ENCODE data around the gene CALML3.

Gene CALML3

GRCh38 chr10:5523796-5524574 lies 776 bp upstream of the CALML3 start:
- H3K27ac ChIP-seq, result peak overlapping the region; percentile 84
- TF ChIP-seq, protein P1, sequence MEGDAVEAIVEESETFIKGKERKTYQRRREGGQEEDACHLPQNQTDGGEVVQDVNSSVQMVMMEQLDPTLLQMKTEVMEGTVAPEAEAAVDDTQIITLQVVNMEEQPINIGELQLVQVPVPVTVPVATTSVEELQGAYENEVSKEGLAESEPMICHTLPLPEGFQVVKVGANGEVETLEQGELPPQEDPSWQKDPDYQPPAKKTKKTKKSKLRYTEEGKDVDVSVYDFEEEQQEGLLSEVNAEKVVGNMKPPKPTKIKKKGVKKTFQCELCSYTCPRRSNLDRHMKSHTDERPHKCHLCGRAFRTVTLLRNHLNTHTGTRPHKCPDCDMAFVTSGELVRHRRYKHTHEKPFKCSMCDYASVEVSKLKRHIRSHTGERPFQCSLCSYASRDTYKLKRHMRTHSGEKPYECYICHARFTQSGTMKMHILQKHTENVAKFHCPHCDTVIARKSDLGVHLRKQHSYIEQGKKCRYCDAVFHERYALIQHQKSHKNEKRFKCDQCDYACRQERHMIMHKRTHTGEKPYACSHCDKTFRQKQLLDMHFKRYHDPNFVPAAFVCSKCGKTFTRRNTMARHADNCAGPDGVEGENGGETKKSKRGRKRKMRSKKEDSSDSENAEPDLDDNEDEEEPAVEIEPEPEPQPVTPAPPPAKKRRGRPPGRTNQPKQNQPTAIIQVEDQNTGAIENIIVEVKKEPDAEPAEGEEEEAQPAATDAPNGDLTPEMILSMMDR (conservative IDR thresholded peaks at IDR 0.05; ENCODE audit: low read depth), result no peak
- ChIA-PET CTCF (interaction anchor here (2.1 kb wide), 1 partner anchor 99 kb away, joined by 8 read pairs; no protein-coding TSS in a partner anchor), POLR2A (ENCODE audit: low non-redundant PET) (interaction anchor here (2.2 kb wide), 1 partner anchor 23 kb away, joined by 8 read pairs; no protein-coding TSS in a partner anchor)
- no peak for DNase-seq (ENCODE audit: low spot score)

- TF ChIP-seq, protein P1 (conservative IDR thresholded peaks at IDR 0.05; ENCODE audit: low read depth), result no peak
- ChIA-PET CTCF (interaction anchor here (2.1 kb wide), 1 partner anchor 97 kb away, joined by 8 read pairs; no protein-coding TSS in a partner anchor), POLR2A (ENCODE audit: low non-redundant PET) (interaction anchor here (0.6 to 2.2 kb wide), 4 partner anchors 21 to 97 kb away, joined by 4 to 8 read pairs (median 4); no protein-coding TSS in a partner anchor)
- DNase-seq (ENCODE audit: low spot score), result peak; percentile 82
- H3K27ac ChIP-seq, result peak overlapping the region; percentile 84
Observed at GRCh38 chr10:5525561-5526341, 990 bp downstream of the CALML3 start.

DNA sequence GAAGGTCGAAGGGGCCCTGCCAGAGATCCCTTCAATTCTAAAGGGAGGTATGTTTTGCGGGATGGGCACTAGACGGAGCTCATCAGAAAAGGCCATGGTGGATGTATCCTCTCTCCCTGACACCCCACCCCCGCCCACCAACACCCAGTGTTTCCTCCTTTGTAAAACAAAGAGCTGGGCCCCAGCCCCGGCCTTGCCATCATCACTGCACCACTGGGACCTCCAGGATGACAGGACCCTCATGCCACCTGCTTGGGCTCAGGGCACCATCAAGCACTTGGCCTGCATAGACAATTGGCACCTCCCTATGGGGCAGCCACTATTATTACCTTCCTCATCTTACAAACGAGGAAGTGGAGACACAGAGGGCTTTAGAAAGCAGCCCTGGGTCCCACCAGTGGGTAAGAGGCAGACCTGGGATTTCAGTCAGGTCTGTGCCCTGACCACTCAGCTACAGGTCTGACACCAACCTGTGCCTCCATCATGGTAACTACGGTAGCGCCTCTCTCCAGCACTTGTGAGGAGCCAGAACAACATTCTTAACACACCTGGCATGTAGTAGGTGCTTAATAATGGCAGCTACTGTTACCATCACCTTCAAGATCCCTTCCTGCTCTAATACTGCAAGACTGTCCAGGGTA lies 2.0 kb downstream of the CALML3 start:
- ChIA-PET CTCF (no interaction called here), POLR2A (ENCODE audit: low non-redundant PET) (no interaction called here)
- TF ChIP-seq, protein P1 (conservative IDR thresholded peaks at IDR 0.05; ENCODE audit: low read depth), result no peak
- H3K27ac ChIP-seq, result peak overlapping the region; percentile 84
- DNase-seq (ENCODE audit: low spot score), result no peak

GRCh38 chr10:5527332-5528200 lies 2.8 kb downstream of the CALML3 start:
- peak overlapping the region; percentile 38 for H3K27ac ChIP-seq
- POLR2A ChIA-PET (ENCODE audit: low non-redundant PET), result interaction anchor here (0.5 to 0.7 kb wide), 3 partner anchors 19 to 82 kb away, joined by 3 read pairs; no protein-coding TSS in a partner anchor
- TF ChIP-seq, protein P1 (conservative IDR thresholded peaks at IDR 0.05; ENCODE audit: low read depth), result no peak
- CTCF ChIA-PET, result no interaction called here
- no peak for DNase-seq (ENCODE audit: low spot score)

GRCh38 chr10:5528989-5529701 lies 4.4 kb downstream of the CALML3 start:
- DNase-seq (ENCODE audit: low spot score), result no peak
- ChIA-PET POLR2A (ENCODE audit: low non-redundant PET) (interaction anchor here (0.5 kb wide), 1 partner anchor 287 kb away, joined by 8 read pairs; no protein-coding TSS in a partner anchor), CTCF (interaction anchor here (0.9 kb wide), 1 partner anchor 23 kb away, joined by 4 read pairs; no protein-coding TSS in a partner anchor)
- TF ChIP-seq, protein P1 (conservative IDR thresholded peaks at IDR 0.05; ENCODE audit: low read depth), result no peak
- 0 out of 2 replicates have a peak overlapping the region, but pooled peaks have one; percentile 4 for H3K27ac ChIP-seq

All from RWPE1 (cell line).